HK-2 (cell line): ENCODE results near the gene LILRA2.
"Not testable (repeated sequence)": the region's sequence is repeated elsewhere in the genome, so short reads cannot be mapped to it uniquely, and the experiment has no call there.

Experiments used
- DNase-seq: peaks from one replicate; pipeline ENCODE4 v3.0.0-alpha.2; 2018; ENCODE audit not compliant: unreplicated experiment

The LILRA2 gene

DNA sequence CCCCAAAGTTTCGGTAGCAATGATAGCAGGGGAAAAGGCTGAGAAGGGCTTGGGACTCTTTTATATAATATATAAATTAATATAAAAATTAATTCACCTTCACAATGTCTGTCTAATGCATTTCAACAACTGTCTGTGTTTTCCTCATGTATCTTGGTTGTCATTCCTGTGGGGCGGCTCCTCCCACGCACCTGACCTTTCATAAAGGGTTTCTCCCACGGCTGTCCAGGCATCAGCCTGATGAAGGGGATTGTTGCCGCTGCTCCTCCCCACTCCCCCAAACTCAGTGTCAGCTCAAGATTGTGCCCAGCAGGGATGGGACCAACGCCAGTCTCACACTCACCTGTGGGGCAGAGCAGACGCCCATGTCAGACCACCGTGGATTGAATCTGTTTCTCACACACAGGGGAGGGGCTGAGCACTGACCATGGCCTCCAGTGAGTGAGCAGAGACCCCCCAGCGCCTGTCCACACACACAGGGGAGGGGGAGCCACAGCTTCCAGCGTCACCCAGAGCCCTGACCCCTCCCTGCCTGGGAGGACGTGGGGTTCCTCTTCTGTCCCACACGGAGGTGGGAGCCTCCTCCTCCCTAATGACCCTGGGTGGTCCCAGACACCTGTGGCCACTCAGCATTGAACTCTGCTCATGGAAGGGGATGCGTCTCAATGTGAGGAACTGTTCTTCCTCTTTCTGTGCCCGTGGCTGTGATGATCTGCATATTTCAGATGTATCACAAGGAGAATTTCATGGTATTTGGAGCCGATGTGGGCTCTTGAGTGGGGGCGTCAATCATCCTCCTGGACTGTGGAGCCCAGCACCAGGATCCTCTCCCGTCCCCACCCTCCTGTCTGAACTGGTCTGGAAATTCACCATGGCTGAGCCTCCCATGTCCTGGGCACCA is 1.6 kb upstream of the LILRA2 start:
- DNase-seq, result not testable (repeated sequence)

DNA sequence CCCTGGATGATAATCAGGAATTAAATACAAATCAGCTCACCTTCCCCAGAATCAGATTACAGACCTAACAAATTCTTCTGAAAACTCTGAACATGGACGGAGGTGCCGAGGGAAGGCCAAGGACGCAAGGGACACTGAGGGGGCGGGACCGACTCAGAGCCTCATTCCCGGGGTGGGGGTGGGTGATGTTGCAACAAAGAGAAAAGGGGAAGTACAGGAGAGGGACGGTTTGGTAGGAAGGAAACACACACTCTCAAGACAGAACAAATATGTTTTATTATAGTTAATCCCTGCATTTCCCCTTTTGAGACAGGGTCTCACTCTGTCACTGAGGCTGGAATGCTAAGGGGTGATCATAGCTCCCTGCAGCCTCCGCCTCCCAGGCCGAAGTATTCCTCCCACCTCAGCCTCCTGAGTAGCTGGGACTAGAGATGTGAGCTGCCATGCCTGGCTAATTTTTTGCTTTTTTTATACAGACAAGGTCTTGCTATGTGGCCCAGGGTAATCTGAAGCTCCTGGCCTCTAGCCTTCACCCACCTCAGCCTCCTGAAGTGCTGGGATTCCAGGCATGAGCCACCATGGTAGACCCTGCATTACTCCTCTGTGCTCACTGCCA is 786 bp upstream of the LILRA2 start:
- no peak for DNase-seq

- DNase-seq, result no peak
Observed at GRCh38 chr19:54574051-54574450, 461 bp downstream of the LILRA2 start.

GRCh38 chr19:54574527-54575056 is 1.0 kb downstream of the LILRA2 start:
- no peak for DNase-seq

DNA sequence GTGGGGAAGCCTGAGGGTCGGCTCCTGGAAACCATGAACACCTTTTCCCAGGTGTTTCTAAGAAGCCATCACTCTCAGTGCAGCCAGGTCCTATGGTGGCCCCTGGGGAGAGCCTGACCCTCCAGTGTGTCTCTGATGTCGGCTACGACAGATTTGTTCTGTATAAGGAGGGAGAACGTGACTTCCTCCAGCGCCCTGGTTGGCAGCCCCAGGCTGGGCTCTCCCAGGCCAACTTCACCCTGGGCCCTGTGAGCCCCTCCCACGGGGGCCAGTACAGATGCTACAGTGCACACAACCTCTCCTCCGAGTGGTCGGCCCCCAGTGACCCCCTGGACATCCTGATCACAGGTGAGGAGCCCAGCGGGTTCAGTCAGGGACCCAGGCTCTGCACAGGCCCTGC is 1.6 kb downstream of the LILRA2 start:
- not testable (repeated sequence) for DNase-seq

DNA sequence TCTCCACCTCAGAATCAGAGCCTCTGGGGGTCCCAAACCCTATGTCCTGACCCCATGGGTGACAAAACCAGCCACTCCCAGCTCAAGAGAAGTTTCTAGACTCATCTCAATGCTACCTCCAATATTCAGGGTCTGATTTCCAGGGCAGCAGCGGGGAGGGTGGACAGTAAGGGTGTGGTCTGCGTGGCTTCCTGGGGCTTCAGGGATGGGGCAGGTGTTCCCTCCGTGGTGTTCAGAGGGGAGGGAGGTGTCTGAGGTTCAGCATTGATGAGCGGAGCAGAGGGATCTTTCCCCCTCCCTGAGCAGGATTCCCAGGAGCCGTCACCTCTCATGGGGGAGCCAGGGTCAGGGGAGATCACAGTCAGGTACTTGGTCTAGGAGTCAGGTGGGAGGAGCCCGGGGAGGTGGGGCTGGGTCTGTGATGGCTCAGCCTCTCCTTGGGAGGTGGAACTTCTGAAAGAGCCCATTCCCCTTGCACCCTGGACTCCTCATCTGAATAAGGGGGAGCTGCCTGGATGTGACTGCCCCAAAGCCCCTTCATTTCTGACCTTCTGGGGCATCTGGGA is 2.9 kb downstream of the LILRA2 start:
- DNase-seq, result no peak

GRCh38 chr19:54577334-54577733 is 3.7 kb downstream of the LILRA2 start:
- DNase-seq, result no peak

GRCh38 chr19:54578268-54578667 is 4.7 kb downstream of the LILRA2 start:
- not testable (repeated sequence) for DNase-seq

DNA sequence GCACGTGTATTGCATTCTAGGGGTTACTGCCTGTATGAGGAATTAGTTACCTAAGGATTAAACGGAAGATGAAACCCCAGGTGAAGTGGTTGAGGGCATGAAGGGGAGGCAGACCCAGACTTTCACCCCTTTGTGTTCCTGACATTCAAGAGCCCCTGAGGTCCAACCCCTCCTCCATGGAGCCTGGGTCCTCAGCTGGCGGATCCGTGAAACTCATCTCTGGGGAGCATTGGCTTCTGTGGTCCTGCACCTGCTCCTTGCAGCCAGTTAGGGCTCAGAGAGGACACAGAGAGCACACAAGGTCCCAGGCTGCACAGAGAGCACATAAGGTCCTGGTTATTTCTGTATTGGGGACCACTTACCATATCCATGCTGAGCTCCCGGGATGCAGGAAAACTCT is 12.8 kb downstream of the LILRA2 start:
- DNase-seq, result no peak

DNA sequence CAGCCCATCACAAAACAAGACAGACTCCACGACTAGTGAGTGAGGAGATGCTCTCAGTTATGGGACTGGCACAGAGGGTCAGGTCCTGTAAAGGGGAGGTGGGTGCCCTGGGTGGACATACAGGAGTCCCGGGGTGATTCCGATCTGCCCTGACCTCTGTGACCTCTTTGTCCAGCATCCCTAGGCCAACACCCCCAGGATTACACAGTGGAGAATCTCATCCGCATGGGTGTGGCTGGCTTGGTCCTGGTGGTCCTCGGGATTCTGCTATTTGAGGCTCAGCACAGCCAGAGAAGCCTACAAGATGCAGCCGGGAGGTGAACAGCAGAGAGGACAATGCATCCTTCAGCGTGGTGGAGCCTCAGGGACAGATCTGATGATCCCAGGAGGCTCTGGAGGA is 13.4 kb downstream of the LILRA2 start:
- no peak for DNase-seq

- DNase-seq, result not testable (repeated sequence)
Observed at GRCh38 chr19:54593445-54593844, 19.9 kb downstream of the LILRA2 start, which contains the start of gene LILRA1. Gene LILRA1 (plus strand): TSS chr19:54593632. CDS start chr19:54594245, 613 bp downstream.

DNA sequence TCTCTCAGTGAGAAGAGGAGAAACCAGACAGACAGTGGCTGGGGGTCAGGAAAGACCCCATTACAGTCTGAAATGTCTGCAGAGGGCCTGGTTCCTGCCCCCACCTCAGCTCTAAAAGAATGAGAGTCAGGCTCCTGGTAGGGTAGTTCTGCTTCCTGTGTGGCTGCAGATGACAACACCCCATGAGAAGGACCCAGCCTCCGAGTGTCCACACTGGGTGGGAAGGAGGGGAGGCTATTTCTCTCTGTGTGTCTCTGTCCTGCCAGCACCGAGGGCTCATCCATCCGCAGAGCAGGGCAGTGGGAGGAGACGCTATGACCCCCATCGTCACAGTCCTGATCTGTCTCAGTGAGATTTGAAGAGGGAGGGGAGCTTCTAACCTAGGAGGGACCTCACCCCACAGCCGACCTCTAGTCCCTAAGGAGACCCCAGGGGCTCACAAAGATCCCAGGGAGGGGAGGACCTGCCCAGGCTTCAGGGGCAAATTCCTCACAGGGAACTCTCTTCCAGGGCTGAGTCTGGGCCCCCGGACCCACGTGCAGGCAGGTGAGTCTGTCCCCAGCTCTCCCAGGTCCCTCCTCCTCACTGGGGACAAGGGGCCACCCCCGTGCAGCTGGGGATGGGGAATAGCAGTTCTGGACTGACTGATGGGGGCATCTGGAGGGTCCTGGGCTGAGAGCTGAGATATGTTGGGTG is 20.5 kb downstream of the LILRA2 start:
- not testable (repeated sequence) for DNase-seq

- DNase-seq, result no peak
Observed at GRCh38 chr19:54594737-54595136, 21.1 kb downstream of the LILRA2 start.

DNA sequence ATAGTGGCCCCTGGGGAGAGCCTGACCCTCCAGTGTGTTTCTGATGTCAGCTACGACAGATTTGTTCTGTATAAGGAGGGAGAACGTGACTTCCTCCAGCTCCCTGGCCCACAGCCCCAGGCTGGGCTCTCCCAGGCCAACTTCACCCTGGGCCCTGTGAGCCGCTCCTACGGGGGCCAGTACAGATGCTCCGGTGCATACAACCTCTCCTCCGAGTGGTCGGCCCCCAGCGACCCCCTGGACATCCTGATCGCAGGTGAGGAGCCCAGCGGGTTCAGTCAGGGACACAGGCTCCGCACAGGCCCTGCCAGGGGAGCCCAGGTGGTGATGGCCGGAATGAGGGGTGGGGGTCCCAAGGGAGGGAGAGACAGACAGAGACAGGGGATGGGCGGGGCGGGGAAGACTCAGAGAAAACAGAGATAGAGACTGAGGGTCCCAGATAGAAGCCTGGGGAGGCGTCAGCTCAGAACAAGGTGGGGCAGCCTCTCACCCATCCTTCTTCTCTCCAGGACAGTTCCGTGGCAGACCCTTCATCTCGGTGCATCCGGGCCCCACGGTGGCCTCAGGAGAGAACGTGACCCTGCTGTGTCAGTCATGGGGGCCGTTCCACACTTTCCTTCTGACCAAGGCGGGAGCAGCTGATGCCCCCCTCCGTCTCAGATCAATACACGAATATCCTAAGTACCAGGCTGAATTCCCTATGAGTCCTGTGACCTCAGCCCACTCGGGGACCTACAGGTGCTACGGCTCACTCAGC is 22.3 kb downstream of the LILRA2 start:
- not testable (repeated sequence) for DNase-seq

DNA sequence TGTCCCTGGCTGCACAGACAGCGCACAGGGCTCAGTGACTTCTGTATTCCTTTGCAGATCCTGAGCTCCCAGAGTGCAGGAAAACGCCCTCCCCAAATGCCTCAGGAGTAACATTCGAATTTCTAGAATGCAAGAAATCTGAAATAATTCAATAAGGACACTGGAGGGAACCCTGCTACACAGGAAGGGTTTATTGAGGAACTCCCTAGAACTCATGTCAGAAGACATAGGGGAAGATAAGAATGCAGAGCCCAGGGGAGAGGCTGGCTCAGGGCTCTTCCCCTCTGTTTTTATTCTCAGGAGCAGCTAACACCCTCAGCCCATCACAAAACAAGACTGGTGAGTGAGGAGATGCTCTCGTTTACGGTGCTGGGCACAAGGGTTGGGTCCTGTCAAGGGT is 26.6 kb downstream of the LILRA2 start:
- DNase-seq, result no peak

DNA sequence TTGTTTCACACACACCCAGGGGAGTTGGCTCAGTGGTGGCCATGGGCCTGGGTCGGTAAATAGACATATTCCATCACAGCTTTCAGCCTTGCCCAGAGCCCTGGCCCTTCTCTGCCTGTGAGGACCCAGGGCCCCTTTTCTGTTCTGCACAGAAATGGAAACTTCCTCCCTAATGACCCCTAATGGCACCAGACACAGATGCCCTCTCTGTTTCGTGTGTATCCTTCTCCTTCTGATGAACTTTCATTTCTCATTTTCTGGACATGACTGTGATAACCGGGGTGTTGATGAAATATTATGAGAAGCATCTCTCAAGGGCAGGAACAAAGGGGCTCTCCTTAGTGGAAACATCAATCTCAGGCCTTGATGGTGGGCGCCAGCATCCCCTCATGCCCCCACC is 32.6 kb downstream of the LILRA2 start:
- no peak for DNase-seq

DNA sequence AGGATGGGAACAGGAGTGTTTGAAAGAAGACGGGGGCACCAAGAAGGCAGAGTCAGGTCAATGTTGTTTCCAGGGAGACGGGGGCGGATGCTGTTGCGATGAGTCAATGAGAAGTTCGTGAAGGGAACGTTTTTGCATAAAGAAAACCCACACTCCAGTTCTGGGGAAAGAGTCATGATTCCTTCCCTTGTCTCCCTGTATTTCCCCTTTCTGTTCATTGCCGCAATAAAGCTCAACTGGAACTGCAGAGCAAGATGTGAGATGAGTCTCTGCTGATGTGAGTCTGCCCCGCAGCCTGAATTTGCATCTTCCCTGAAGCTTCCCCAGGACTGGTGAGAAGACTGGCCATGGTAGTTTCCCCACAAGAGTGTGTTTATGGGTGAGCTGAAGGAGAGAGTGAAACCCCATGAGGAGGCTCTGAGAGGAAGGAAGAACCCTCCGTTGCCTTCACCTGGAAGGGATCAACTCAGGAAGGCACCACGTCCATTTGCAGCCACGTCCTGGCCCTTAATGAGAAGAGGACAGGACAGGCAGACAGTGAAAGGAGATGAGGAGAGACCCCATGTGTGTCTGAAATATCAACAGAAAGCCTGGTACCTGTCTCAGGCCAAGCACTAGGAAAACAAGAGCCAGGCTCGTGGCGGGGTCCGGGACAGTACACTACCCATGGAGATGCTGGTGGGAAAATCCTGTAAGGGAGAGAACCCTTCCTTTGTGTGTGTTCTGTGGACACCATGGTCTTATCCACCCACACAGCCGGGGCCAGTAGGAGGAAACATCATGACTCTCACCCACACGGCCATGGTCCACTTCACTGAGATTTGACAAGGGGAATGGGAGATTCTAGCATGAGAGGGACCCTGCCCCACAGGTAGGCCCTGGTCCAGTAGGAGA is 33.5 kb downstream of the LILRA2 start:
- no peak for DNase-seq

- DNase-seq, result no peak
Observed at GRCh38 chr19:54607785-54608150, 34.2 kb downstream of the LILRA2 start.

- no peak for DNase-seq
Observed at GRCh38 chr19:54608205-54608604, 34.6 kb downstream of the LILRA2 start.

DNA sequence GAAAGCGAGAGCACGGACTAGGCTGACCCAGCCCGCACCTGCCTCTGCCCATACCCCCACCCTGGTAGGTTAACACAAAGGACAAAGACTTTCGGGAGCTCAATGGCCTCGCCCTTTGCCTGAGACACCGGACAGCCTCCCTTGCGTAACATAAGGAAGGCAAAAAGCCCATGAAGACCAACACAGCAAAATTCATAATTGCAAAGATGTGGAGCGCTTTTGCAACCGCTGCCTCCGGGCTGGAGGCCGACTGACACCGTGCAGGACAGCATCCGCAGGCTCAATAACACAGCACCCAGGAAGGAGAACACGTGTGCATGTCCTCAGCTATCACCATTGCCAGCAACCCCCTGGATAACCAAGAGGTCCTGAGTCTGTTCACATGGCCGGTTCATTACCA is 35.2 kb downstream of the LILRA2 start:
- no peak for DNase-seq
